DMS53 treated with DMSO at 0.1 percent for 48 hours (cell line): ENCODE data around the gene KIRREL3.

ENCODE experiments used
- DNase-seq: peaks from one replicate; lab custom pipeline; 2025; ENCODE audit not compliant: unreplicated experiment; lab: John Stamatoyannopoulos, UW

KIRREL3 gene

GRCh38 chr11:126800009-126800408, 200.6 kb downstream of the KIRREL3 start:
- no peak for DNase-seq

- DNase-seq: no peak
Observed at GRCh38 chr11:126797457-126798169, 203.0 kb downstream of the KIRREL3 start.

GRCh38 chr11:126793596-126793995, 207.0 kb downstream of the KIRREL3 start:
- no peak for DNase-seq

GRCh38 chr11:126791991-126792390, 208.6 kb downstream of the KIRREL3 start:
- no peak for DNase-seq

GRCh38 chr11:126791446-126791845, 209.1 kb downstream of the KIRREL3 start:
- no peak for DNase-seq

GRCh38 chr11:126790550-126791081, 210.0 kb downstream of the KIRREL3 start:
- no peak for DNase-seq

- no peak for DNase-seq
Observed at GRCh38 chr11:126782810-126783209, 217.8 kb downstream of the KIRREL3 start.

- DNase-seq: no peak
Observed at GRCh38 chr11:126781942-126782341, 218.6 kb downstream of the KIRREL3 start.

GRCh38 chr11:126776119-126776518, 224.5 kb downstream of the KIRREL3 start:
- DNase-seq: no peak

GRCh38 chr11:126772267-126772666, 228.3 kb downstream of the KIRREL3 start:
- DNase-seq: no peak

- DNase-seq: no peak
Observed at GRCh38 chr11:126768702-126769101, 231.9 kb downstream of the KIRREL3 start.

GRCh38 chr11:126766440-126766839, 234.1 kb downstream of the KIRREL3 start:
- DNase-seq: no peak

- DNase-seq: no peak
Observed at GRCh38 chr11:126765196-126765595, 235.4 kb downstream of the KIRREL3 start.

- DNase-seq: no peak
Observed at GRCh38 chr11:126764231-126764630, 236.3 kb downstream of the KIRREL3 start.

- DNase-seq: no peak
Observed at GRCh38 chr11:126756855-126757254, 243.7 kb downstream of the KIRREL3 start.

- DNase-seq: no peak
Observed at GRCh38 chr11:126756421-126756820, 244.1 kb downstream of the KIRREL3 start.

GRCh38 chr11:126755526-126755925, 245.0 kb downstream of the KIRREL3 start:
- no peak for DNase-seq

- DNase-seq: no peak
Observed at GRCh38 chr11:126754591-126755426, 245.8 kb downstream of the KIRREL3 start.

- DNase-seq: no peak
Observed at GRCh38 chr11:126753990-126754389, 246.6 kb downstream of the KIRREL3 start.

GRCh38 chr11:126751242-126751641, 249.3 kb downstream of the KIRREL3 start:
- no peak for DNase-seq

- no peak for DNase-seq
Observed at GRCh38 chr11:126748793-126749192, 251.8 kb downstream of the KIRREL3 start.
